HEK293T (cell line): ENCODE results near the gene GMDS.

Source experiments
- ARNT ChIP-seq: fragments of 450-650 bp; IDR thresholded peaks from 2 replicates; pipeline ENCODE4 v1.6.1; 2017; ENCODE audit warnings: mild to moderate bottlenecking
- BHLHE40 ChIP-seq: fragments of 450-650 bp; IDR thresholded peaks from 2 replicates; pipeline ENCODE4 v1.6.1; 2016; ENCODE audit warnings: mild to moderate bottlenecking, moderate library complexity, borderline replicate concordance
- ELF4 ChIP-seq: fragments of 450-650 bp; IDR thresholded peaks from 2 replicates; pipeline ENCODE4 v1.6.1; 2017; ENCODE audit warnings: antibody characterized with exemption
- FOXA1 ChIP-seq: fragments of 450-650 bp; IDR thresholded peaks from 2 replicates; pipeline ENCODE4 v1.6.1; 2016; ENCODE audit warnings: mild to moderate bottlenecking
- FOXM1 ChIP-seq: fragments of 450-650 bp; IDR thresholded peaks from 2 replicates; pipeline ENCODE4 v1.6.1; 2017; ENCODE audit warnings: mild to moderate bottlenecking, borderline replicate concordance
- HDGF ChIP-seq: fragments of 450-650 bp; IDR thresholded peaks from 2 replicates; pipeline ENCODE4 v1.6.1; 2017; ENCODE audit warnings: antibody characterized with exemption, borderline replicate concordance
- L3MBTL2 ChIP-seq: fragments of 450-650 bp; conservative IDR thresholded peaks from 2 replicates; pipeline ENCODE4 v1.6.1; 2016; ENCODE audit warnings: mild to moderate bottlenecking
- NFRKB ChIP-seq: fragments of 450-650 bp; IDR thresholded peaks from 2 replicates; pipeline ENCODE4 v1.6.1; 2016; ENCODE audit warnings: mild to moderate bottlenecking, moderate library complexity
- SP1 ChIP-seq: fragments of 450-650 bp; IDR thresholded peaks from 2 replicates; pipeline ENCODE4 v1.6.1; 2017
- SUZ12 ChIP-seq: fragments of 450-650 bp; IDR thresholded peaks from 2 replicates; pipeline ENCODE4 v1.6.1; 2016; ENCODE audit warnings: mild to moderate bottlenecking
- TARDBP ChIP-seq: fragments of 450-650 bp; IDR thresholded peaks from 2 replicates; pipeline ENCODE4 v1.6.1; 2016
- ZNF384 ChIP-seq: fragments of 450-650 bp; IDR thresholded peaks from 2 replicates; pipeline ENCODE4 v1.6.1; 2016
- TF ChIP-seq, protein P1 (sequence below): fragments of 450-650 bp; IDR thresholded peaks from 2 replicates; pipeline ENCODE4 v1.6.1; 2016

GRCh38 chr6:1896897-1897296, 348.5 kb downstream of the GMDS start:
- TF ChIP-seq SP1 = no peak
- no peak for TF ChIP-seq FOXM1
- no peak for TF ChIP-seq BHLHE40
- no peak for TF ChIP-seq ELF4
- no peak for TF ChIP-seq NFRKB
- TF ChIP-seq, protein P1, sequence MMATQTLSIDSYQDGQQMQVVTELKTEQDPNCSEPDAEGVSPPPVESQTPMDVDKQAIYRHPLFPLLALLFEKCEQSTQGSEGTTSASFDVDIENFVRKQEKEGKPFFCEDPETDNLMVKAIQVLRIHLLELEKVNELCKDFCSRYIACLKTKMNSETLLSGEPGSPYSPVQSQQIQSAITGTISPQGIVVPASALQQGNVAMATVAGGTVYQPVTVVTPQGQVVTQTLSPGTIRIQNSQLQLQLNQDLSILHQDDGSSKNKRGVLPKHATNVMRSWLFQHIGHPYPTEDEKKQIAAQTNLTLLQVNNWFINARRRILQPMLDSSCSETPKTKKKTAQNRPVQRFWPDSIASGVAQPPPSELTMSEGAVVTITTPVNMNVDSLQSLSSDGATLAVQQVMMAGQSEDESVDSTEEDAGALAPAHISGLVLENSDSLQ = no peak
- no peak for TF ChIP-seq FOXA1
- TF ChIP-seq SUZ12 = no peak
- TF ChIP-seq TARDBP = no peak
- TF ChIP-seq L3MBTL2 = no peak
- TF ChIP-seq HDGF = no peak
- TF ChIP-seq ZNF384 = no peak
- TF ChIP-seq ARNT = no peak
